Peyer's patch (tissue), 4 donors: ENCODE results near the gene MYT1. TPM values are rescaled to one million over a fixed set of nuclear protein-coding genes. Genes with fewer than 3 reads are reported as not detected.
"Not testable (repeated sequence)": the region's sequence is repeated elsewhere in the genome, so short reads cannot be mapped to it uniquely, and the experiment has no call there.

Experiments
- DNase-seq, 3 donors: peaks; one replicate each; pipeline ENCODE4 v3.0.0-alpha.2; 2017 to 2019
- H3K27ac ChIP-seq, 4 donors: fragments of 200-600 bp; sonication (generic); one replicate each; pipeline ENCODE4 v1.5.1; 2016 to 2019
- H3K27me3 ChIP-seq, 2 donors: fragments of 200-600 bp; sonication (generic); one replicate each; pipeline ENCODE4 v1.5.1; 2019
- H3K36me3 ChIP-seq, 3 donors: fragments of 200-600 bp; sonication (generic); one replicate each; pipeline ENCODE4 v1.5.1; 2016 to 2019
- H3K4me1 ChIP-seq, 4 donors: fragments of 200-600 bp; sonication (generic); one replicate each; pipeline ENCODE4 v1.5.1; 2016 to 2019
- H3K4me3 ChIP-seq, 4 donors: fragments of 200-600 bp; sonication (generic); 1 replicate in 3 of 4; 2 replicates in 1 of 4; pipeline ENCODE4 v1.5.1; 2016 to 2019; ENCODE audit warnings: mild to moderate bottlenecking in 1 of 4
- H3K9me3 ChIP-seq, 4 donors: fragments of 200-600 bp; sonication (generic); one replicate each; pipeline ENCODE4 v1.5.1; 2016 to 2019; ENCODE audit warnings: mild to moderate bottlenecking in 1 of 4
- POLR2A ChIP-seq, 2 donors: fragments of 450-650 bp; IDR thresholded peaks; one replicate each; pipeline ENCODE4 v1.5.1; 2017; ENCODE audit warnings: antibody characterized with exemption in 2 of 2, mild to moderate bottlenecking in 2 of 2, moderate library complexity in 2 of 2
- total RNA-seq, 4 donors: library from RNA; depleted of rRNA; stranded (reverse); fragments of >200 nt; gene quantifications; one replicate each; pipeline ENCODE4 v1.1.0, GENCODE V29; 2016
- TF ChIP-seq, protein P1 (sequence below), 6 experiments: fragments of 450-650 bp in 4 of 6; fragments of 200-600 bp in 2 of 6; sonication (generic) in 1 of 6; IDR thresholded peaks; one replicate each; pipeline ENCODE4 v1.5.1; 2017 to 2019; ENCODE audit warnings: antibody characterized with exemption in 6 of 6, mild to moderate bottlenecking in 3 of 6, moderate library complexity in 1 of 6

The MYT1 gene
- under 1 TPM in 2 of 4 donors, not detected in 2; 0.18 to 0.83 TPM for total RNA-seq

DNA sequence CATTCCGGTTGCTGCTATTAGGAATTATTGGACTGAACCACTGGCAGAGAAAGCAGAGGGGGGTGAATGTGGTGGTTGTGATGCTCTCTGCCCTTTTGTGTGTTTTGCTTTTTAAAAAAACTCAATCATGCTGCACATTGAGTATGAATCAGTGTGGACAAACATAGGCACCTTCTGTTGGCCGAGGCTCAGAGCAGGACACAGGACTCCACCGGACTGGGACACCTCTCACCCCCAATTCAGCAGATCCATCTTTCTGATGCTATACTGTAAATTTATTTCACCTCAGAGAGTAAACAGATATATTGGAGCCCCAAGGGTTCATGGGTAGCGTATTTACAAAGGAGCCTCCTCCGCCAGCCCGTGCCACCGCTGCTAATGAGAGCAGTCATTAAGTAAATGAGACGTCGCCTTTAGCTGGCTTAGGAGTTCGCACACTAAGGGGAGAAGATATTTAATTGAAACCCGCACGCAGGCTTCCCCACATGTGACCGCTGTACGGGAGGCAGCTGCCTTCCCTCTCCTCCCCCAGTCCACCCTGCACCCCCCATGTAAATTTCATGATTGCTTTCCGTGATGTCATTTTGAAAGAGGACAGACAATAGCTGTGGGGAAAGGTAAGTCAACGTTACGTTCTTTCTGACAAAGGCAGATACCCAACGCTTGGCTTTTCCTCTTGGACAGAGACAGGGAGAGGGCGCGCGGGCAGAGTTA lies at the start of gene MYT1:
Gene MYT1, plus strand, starts transcription at position 330 of the 714 bp plus-strand sequence. CDS start 34,410 bp downstream, outside the sequence.
- Histone ChIP-seq H3K4me3 (no peak within 1 kb of the TSS), H3K36me3 (no peaks in the 10 kb centered on the region), H3K4me1 (no peaks in the 10 kb centered on the region), H3K9me3 (no peaks in the 10 kb centered on the region), H3K27me3 (no peaks in the 10 kb centered on the region), H3K27ac (no peak within 1 kb of the TSS)
- DNase-seq, result no peak
- TF ChIP-seq, protein P1, sequence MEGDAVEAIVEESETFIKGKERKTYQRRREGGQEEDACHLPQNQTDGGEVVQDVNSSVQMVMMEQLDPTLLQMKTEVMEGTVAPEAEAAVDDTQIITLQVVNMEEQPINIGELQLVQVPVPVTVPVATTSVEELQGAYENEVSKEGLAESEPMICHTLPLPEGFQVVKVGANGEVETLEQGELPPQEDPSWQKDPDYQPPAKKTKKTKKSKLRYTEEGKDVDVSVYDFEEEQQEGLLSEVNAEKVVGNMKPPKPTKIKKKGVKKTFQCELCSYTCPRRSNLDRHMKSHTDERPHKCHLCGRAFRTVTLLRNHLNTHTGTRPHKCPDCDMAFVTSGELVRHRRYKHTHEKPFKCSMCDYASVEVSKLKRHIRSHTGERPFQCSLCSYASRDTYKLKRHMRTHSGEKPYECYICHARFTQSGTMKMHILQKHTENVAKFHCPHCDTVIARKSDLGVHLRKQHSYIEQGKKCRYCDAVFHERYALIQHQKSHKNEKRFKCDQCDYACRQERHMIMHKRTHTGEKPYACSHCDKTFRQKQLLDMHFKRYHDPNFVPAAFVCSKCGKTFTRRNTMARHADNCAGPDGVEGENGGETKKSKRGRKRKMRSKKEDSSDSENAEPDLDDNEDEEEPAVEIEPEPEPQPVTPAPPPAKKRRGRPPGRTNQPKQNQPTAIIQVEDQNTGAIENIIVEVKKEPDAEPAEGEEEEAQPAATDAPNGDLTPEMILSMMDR (IDR thresholded peaks at IDR 0.05), result no peak
- TF ChIP-seq POLR2A (IDR thresholded peaks at IDR 0.05), result no peak

DNA sequence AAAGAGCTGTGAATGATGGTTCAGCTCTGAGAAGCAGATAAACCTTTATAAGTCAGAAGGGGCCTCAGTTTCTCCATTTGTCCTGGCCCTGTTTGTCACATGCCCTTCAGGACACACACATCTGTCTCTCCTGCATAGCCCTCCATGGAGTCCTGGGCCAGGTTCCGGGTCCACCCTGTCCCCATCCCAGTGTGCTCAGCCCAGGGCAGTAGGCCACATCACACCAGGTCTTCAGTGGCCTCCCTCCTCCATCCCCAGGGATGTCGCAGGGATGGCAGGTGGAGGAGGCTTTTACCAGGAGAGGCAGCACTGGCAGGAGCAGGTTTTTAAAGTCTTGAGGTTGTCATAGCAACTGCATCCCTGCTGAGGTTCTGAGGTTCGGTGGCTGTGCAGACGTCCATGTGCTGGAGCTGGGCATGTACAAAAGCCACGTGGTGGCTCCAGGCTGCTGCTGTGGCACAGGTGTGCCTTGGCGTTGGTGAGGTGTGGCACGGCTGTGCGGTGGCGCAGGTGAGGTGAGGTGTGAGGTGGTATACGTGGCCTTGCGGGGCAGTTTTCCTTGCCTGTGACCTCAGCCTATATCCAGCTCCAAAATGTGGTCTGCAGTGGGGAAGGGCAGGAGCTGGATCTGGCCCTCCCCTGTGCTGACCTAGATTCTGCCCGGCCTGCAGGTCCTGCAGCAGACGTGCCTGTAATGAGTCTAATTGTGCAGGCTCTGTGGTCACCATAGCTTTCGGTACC lies 48.9 kb upstream of the MYT1 start:
- TF ChIP-seq POLR2A (IDR thresholded peaks at IDR 0.05), result no peak
- TF ChIP-seq, protein P1 (IDR thresholded peaks at IDR 0.05), result no peak
- Histone ChIP-seq H3K36me3 (no peaks in the 10 kb centered on the region), H3K9me3 (no peaks in the 10 kb centered on the region), H3K4me3 (no peak overlapping the region), H3K27me3 (no peaks in the 10 kb centered on the region), H3K4me1 (peaks cover 0 to 4% (median 0%) of the 10 kb centered on the region in 4 donors), H3K27ac (no peak overlapping the region)
- DNase-seq, result peak; percentile 14 to 41 (median 28)

DNA sequence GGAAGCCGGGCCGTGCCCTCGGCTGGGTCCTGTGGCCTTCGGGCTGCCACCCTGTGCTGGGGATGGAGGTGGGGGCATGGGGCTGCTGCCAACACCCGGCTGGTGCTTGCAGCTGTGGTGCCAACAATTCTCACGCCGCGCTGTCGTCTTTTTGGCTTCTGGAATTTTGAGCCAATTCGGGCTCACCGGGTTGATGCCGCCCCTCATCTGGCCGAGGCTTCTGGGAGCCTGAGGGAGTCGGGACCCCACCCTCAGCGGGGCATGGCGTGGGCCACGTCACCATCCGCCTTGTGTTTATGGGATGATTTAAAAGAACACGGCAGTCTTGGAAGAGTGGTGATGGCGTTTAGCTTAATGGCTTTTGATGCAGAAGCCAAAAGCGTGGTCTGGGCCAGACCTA lies 48.2 kb upstream of the MYT1 start:
- Histone ChIP-seq H3K4me3 (no peak overlapping the region), H3K27ac (no peak overlapping the region), H3K36me3 (no peaks in the 10 kb centered on the region), H3K27me3 (no peaks in the 10 kb centered on the region), H3K4me1 (peaks cover 0 to 5% (median 0%) of the 10 kb centered on the region in 4 donors), H3K9me3 (no peaks in the 10 kb centered on the region)
- peak; percentile 13 to 37 (median 35) for DNase-seq
- no peak for TF ChIP-seq POLR2A (IDR thresholded peaks at IDR 0.05)

DNA sequence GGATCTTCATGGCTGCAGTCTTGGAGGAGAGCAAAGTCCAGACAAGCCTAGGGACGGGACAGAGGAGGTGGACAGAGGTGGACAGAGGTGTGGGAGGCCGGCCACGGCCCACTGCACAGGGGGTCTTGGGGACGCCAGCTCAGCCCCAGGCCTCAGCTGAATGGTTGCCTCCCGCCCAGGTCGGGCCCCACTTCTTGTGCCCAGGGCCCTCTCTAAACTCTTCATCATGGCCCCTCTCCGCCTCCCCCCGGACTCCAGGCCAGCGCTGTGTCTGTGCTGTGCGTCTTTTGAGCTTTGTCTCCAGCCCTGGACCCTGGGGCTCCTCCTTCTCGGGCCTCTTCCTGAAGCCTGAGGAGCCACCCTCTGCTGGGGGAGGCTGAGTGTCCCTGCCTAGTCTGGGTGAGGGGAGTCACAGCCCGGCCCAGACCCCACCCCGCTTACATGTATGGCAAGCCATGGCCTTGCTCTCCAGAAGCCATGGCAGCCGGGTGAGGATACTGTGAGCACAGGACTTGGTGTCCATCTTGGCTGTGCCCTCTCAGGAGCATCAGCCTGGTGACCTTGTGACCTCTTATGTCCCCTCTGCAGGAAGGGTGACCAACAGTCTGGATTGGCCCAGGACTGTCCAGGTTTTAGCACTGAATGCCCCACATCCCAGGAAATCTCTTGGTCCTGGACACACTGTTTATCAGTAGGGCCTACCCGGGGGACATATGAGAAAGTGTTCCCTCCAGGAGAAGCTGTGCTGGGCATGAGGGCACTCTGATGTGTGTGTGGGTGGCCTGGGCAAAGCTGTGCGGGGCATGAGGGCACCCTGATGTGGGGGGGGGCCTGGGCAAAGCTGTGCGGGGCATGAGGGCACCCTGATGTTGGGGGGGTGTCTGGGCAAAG lies 47.5 kb upstream of the MYT1 start:
- H3K9me3 ChIP-seq, result no peaks in the 10 kb centered on the region
- H3K4me3 ChIP-seq, result no peak overlapping the region
- DNase-seq, result peak; percentile 12 to 38 (median 31)
- peaks cover 0 to 5% (median 0%) of the 10 kb centered on the region in 4 donors for H3K4me1 ChIP-seq
- no peak overlapping the region for H3K27ac ChIP-seq
- H3K27me3 ChIP-seq, result no peaks in the 10 kb centered on the region
- TF ChIP-seq, protein P1 (IDR thresholded peaks at IDR 0.05), result no peak
- no peaks in the 10 kb centered on the region for H3K36me3 ChIP-seq

DNA sequence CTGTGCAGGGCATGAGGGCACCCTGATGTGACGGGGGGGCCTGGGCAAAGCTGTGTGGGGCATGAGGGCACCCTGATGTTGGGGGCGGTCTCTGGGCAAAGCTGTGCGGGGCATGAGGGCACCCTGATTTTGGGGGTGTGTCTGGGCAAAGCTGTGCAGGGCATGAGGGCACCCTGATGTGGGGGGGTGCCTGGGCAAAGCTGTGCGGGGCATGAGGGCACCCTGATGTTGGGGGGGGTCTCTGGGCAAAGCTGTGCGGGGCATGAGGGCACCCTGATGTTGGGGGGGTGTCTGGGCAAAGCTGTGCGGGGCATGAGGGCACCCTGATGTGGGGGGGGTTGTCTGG lies 46.8 kb upstream of the MYT1 start:
- not testable (repeated sequence) for H3K9me3 ChIP-seq, H3K36me3 ChIP-seq, H3K4me1 ChIP-seq, H3K27ac ChIP-seq, H3K27me3 ChIP-seq, H3K4me3 ChIP-seq
- DNase-seq, result peak in 1 of 3 donors; percentile 29

DNA sequence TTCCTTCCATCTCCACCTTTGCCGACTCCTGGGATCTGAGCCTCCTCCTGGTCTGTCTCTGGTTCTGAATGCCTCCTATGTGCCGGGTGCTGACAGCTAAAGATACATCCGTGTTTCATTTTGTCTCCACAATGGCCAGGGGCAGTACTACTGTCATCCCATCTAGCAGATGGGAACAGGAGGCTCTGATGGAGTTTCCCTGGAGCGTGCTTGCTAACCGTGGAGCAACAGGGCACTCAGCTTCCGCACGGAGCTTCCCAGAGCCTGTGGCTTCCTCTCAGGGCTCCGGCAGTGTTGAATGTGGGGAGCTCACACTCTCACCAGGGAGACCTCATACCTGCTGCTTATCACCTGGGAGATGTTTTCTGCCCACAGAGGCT lies 45.0 kb upstream of the MYT1 start:
- no peak overlapping the region for H3K4me3 ChIP-seq
- TF ChIP-seq, protein P1 (IDR thresholded peaks at IDR 0.05), result no peak
- TF ChIP-seq POLR2A (IDR thresholded peaks at IDR 0.05), result no peak
- H3K27ac ChIP-seq, result no peak overlapping the region
- H3K27me3 ChIP-seq, result no peaks in the 10 kb centered on the region
- H3K36me3 ChIP-seq, result no peaks in the 10 kb centered on the region
- H3K9me3 ChIP-seq, result no peaks in the 10 kb centered on the region
- peak in 1 of 3 donors; percentile 25 for DNase-seq
- peaks cover 0 to 5% (median 0%) of the 10 kb centered on the region in 4 donors for H3K4me1 ChIP-seq
